K562 (cell line): ENCODE measurements around the gene DISP1. TPM values are rescaled to one million over a fixed set of nuclear protein-coding genes. Genes with fewer than 3 reads are reported as not detected.

Experiments used
- ATAC-seq: fragments of 200-7000 bp; cut with Tn5 transposase; 3 replicates; pipeline ENCODE4 v1.9.1; 2020; ENCODE audit warnings: moderate library complexity
- BruUV-seq: library from RNA; stranded (reverse); fragments of 400-500 nt; replicated peaks from 2 replicates; lab custom pipeline; 2021; lab: Mats Ljungman, UMichigan
- CTCF ChIA-PET: fragments of 300-600 bp; formaldehyde crosslinking; extraction: SDS; loops from one replicate; lab custom pipeline; 2021; ENCODE audit warnings: low intra/inter-chr PET ratio; lab: Yijun Ruan, JAX
- POLR2A ChIA-PET: fragments of 300-600, 350-650 bp; sonication (Branson Sonifier 250); formaldehyde crosslinking; extraction: SDS; loops from one replicate; lab custom pipeline; 2021; ENCODE audit warnings: antibody characterized with exemption, inconsistent platforms; lab: Yijun Ruan, JAX
- DNase-seq, 4 experiments: peaks; one replicate each; pipeline versions ENCODE4 v3.0.0 to v3.0.0-alpha.2; 2011 to 2018; ENCODE audit warnings: low spot score in 3 of 4, mixed read lengths in 3 of 4; ENCODE audit errors: extremely low read depth in 1 of 4
- FAIRE-seq: peaks from 2 replicates; lab custom pipeline; 2011; peaks lifted over from hg19 to GRCh38; lab: Jason Lieb, UNC
- H2AFZ ChIP-seq: 2 replicates; pipeline ENCODE4 v1.6.0; 2011; ENCODE audit warnings: low read depth, low read length, control low read depth, inconsistent platforms
- H3K27ac ChIP-seq: fragments of 200-600 bp; 3 replicates; pipeline ENCODE4 v1.8.0; 2011; ENCODE audit warnings: low read depth, mild to moderate bottlenecking, control low read depth, inconsistent platforms, low read length, moderate library complexity, mixed read lengths; ENCODE audit errors: extremely low read depth
- H3K27me3 ChIP-seq, 2 experiments: fragments of 300-600 bp in 1 of 2; 2 replicates in 1 of 2; 3 replicates in 1 of 2; pipeline versions ENCODE4 v1.6.0 to v1.8.0; 2011; ENCODE audit warnings: inconsistent platforms in 2 of 2, low read length in 2 of 2, mild to moderate bottlenecking in 1 of 2, mixed read lengths in 1 of 2, moderate library complexity in 1 of 2; ENCODE audit not compliant: control insufficient read depth in 2 of 2, insufficient read depth in 2 of 2
- H3K36me3 ChIP-seq: fragments of 300-600 bp; 3 replicates; pipeline ENCODE4 v1.8.0; 2011; ENCODE audit warnings: mild to moderate bottlenecking, low read length, inconsistent platforms; ENCODE audit not compliant: control insufficient read depth, insufficient read depth
- H3K4me1 ChIP-seq, 2 experiments: fragments of 200-600 bp in 1 of 2; replicated peaks in 1 of 2; 2 replicates in 1 of 2; 3 replicates in 1 of 2; pipeline versions ENCODE4 v1.5.1 to v1.8.0; 2011; ENCODE audit warnings: inconsistent platforms in 2 of 2, low read length in 2 of 2, mild to moderate bottlenecking in 1 of 2, mixed read lengths in 1 of 2, moderate library complexity in 1 of 2; ENCODE audit not compliant: control insufficient read depth in 2 of 2, insufficient read depth in 2 of 2
- H3K4me2 ChIP-seq: 2 replicates; pipeline ENCODE4 v1.6.1; 2011; ENCODE audit warnings: low read length, control low read depth, inconsistent platforms, mixed read lengths; ENCODE audit not compliant: insufficient read depth
- H3K4me3 ChIP-seq: fragments of 200-600 bp; sonication (generic), shearing (Covaris generic); 2 replicates; pipeline ENCODE4 v1.5.1; 2016; ENCODE audit warnings: control low read depth, inconsistent platforms
- H3K79me2 ChIP-seq: fragments of 200-600 bp; 3 replicates; pipeline ENCODE4 v1.8.0; 2011; ENCODE audit warnings: low read length, inconsistent platforms; ENCODE audit not compliant: control insufficient read depth, insufficient read depth
- H3K9ac ChIP-seq, 2 experiments: 2 replicates each; pipeline versions ENCODE4 v1.6.0 to v1.6.1; 2011; ENCODE audit warnings: low read depth in 2 of 2, low read length in 2 of 2, control low read depth in 1 of 2, inconsistent platforms in 1 of 2, mild to moderate bottlenecking in 1 of 2, mixed read lengths in 1 of 2; ENCODE audit not compliant: insufficient read depth in 1 of 2
- H3K9me1 ChIP-seq: one replicate; pipeline ENCODE4 v1.6.0; 2011; ENCODE audit warnings: inconsistent platforms, mild to moderate bottlenecking, low read length, moderate library complexity; ENCODE audit not compliant: control insufficient read depth, insufficient read depth
- H3K9me3 ChIP-seq: replicated peaks from 2 replicates; pipeline ENCODE4 v1.5.1; 2011; ENCODE audit warnings: low read depth, low read length, inconsistent platforms; ENCODE audit not compliant: control insufficient read depth, insufficient read depth
- H4K20me1 ChIP-seq: replicated peaks from 2 replicates; pipeline ENCODE4 v1.6.1; 2011; ENCODE audit warnings: low read length, inconsistent platforms, mixed read lengths; ENCODE audit not compliant: control insufficient read depth, insufficient read depth
- COPS2 ChIP-seq: fragments of 450-650 bp; conservative IDR thresholded peaks from 2 replicates; pipeline ENCODE4 v1.6.1; 2016; ENCODE audit warnings: mild to moderate bottlenecking, moderate library complexity
- ELF1 ChIP-seq: fragments of 200-800 bp; sonication (Bioruptor generic); IDR thresholded peaks from 2 replicates; pipeline ENCODE4 v1.6.1; 2016; ENCODE audit warnings: missing genetic modification characterization, missing compliant biosample characterization
- ELK3 ChIP-seq: fragments of 450-650 bp; formaldehyde crosslinking; IDR thresholded peaks from 2 replicates; pipeline ENCODE4 v1.4.0; 2020; ENCODE audit warnings: mild to moderate bottlenecking
- FOS ChIP-seq: IDR thresholded peaks from 3 replicates; pipeline ENCODE4 v1.6.1; 2011; ENCODE audit not compliant: insufficient read length; ENCODE audit errors: extremely low read depth
- KLF16 ChIP-seq: IDR thresholded peaks from 2 replicates; pipeline ENCODE4 v1.6.1; 2016; ENCODE audit warnings: antibody characterized with exemption
- RAD51 ChIP-seq: fragments of 450-650 bp; IDR thresholded peaks from 2 replicates; pipeline ENCODE4 v1.7.1; 2016; ENCODE audit warnings: low read depth, mild to moderate bottlenecking, borderline replicate concordance
- RBM17 ChIP-seq: fragments of 200-400 bp; formaldehyde crosslinking; IDR thresholded peaks from 2 replicates; pipeline ENCODE4 v1.6.1; 2017; ENCODE audit warnings: low read depth, mild to moderate bottlenecking, low read length, borderline replicate concordance
- SMAD1 ChIP-seq: fragments of 150-350 bp; IDR thresholded peaks from 2 replicates; pipeline ENCODE4 v1.6.1; 2014; ENCODE audit warnings: low read length, low read depth; ENCODE audit not compliant: partially characterized antibody
- SMARCC2 ChIP-seq: fragments of 450-650 bp; IDR thresholded peaks from 2 replicates; pipeline ENCODE4 v1.6.1; 2017; ENCODE audit warnings: antibody characterized with exemption, moderate library complexity, mild to moderate bottlenecking, low read depth
- STAT5A ChIP-seq: IDR thresholded peaks from 2 replicates; pipeline ENCODE4 v1.6.1; 2012; ENCODE audit warnings: low read length, inconsistent platforms, borderline replicate concordance
- TARDBP ChIP-seq: fragments of 450-650 bp; IDR thresholded peaks from 2 replicates; pipeline ENCODE4 v1.6.1; 2016
- TEAD4 ChIP-seq, 2 experiments: sonication (generic) in 1 of 2; formaldehyde crosslinking in 1 of 2; IDR thresholded peaks; 2 replicates each; pipeline versions ENCODE4 v1.6.1 to v1.8.0; 2012 to 2022; ENCODE audit warnings: borderline replicate concordance in 1 of 2, inconsistent platforms in 1 of 2, low read length in 1 of 2, mild to moderate bottlenecking in 1 of 2, missing genetic modification reagents in 1 of 2
- ZNF121 ChIP-seq: sonication (generic); formaldehyde crosslinking; conservative IDR thresholded peaks from 2 replicates; pipeline ENCODE4 v1.8.0; 2022; ENCODE audit warnings: missing genetic modification reagents
- in situ Hi-C: fragments of 300-500 bp; cut with MboI; formaldehyde crosslinking; loops from 4 replicates; pipeline ENCODE4 v1.15.0; 2018; ENCODE audit warnings: inconsistent platforms, mixed read lengths
- intact Hi-C: fragments of 100-400 bp; cut with micrococcal nuclease; formaldehyde crosslinking; loops from 2 replicates; pipeline ENCODE4 v1.14.2; 2022
- polyA plus RNA-seq, 8 experiments: library from polyadenylated mRNA; depleted of rRNA in 4 of 8; stranded (reverse) in 5 of 8; unstranded in 3 of 8; fragments of >200 nt; fragmentation: Nextera tagmentation in 2 of 8; fragmentation: Illumina TruSeq in 1 of 8; extraction: Ambion mirVana in 2 of 8; extraction: Trizol in 1 of 8; gene quantifications; 2 replicates each; pipeline versions ENCODE4 v1.2.1 to v1.2.3, GENCODE V29; 2011 to 2014; ENCODE audit warnings: inconsistent platforms in 1 of 8, missing spikeins in 1 of 8
- total RNA-seq, 7 experiments: library from RNA; depleted of rRNA in 6 of 7; stranded (reverse); fragments of >200 nt in 6 of 7; fragmentation: Illumina TruSeq in 2 of 7; extraction: Trizol in 2 of 7; gene quantifications; 2 replicates each; pipeline versions ENCODE4 v1.2.1 to v1.2.3, GENCODE V29; 2011 to 2021; ENCODE audit warnings: low replicate concordance in 1 of 7

Gene DISP1
- total and polyA plus RNA-seq, 9 of the 15 experiments (the other 6 are each of a cell fraction or from before 2014, with no cell fraction given) = 0.02 to 0.35 (median 0.04) TPM; not detected in 2

- no peaks in the 10 kb centered on the region for H3K9me1 ChIP-seq
- ATAC-seq = no peak
- CTCF ChIA-PET = no interaction called here
- H3K4me1 ChIP-seq = no peaks in the 10 kb centered on the region
- intact Hi-C loops = no loop called here
- no peak overlapping the region for H2AFZ ChIP-seq
- no peaks in the 10 kb centered on the region for H3K79me2 ChIP-seq
- no peaks in the 10 kb centered on the region for H4K20me1 ChIP-seq
- no peaks in the 10 kb centered on the region for H3K36me3 ChIP-seq
- H3K27ac ChIP-seq = no peak overlapping the region
- no TSS peak for BruUV-seq
- no peak for DNase-seq
- H3K4me2 ChIP-seq = no peak overlapping the region
- no peaks in the 10 kb centered on the region for H3K9me3 ChIP-seq
- POLR2A ChIA-PET = no interaction called here
- no peak for FAIRE-seq
- H3K9ac ChIP-seq = no peak overlapping the region
- TF ChIP-seq ZNF121 (CRISPR knock-in tag) = no peak
- TF ChIP-seq RBM17 = no peak
- no peak for TF ChIP-seq FOS
- TF ChIP-seq ELF1 = no peak
- no peak for TF ChIP-seq SMARCC2
- TF ChIP-seq TEAD4 (IDR thresholded peaks at IDR 0.05; ENCODE audit: low read length) = no peak
- no peak for TF ChIP-seq TEAD4 (CRISPR knock-in tag; IDR thresholded peaks at IDR 0.05; ENCODE audit: borderline replicate concordance)
- no peak for TF ChIP-seq RAD51
- no peak for TF ChIP-seq STAT5A
- no peak for TF ChIP-seq SMAD1
- TF ChIP-seq COPS2 = no peak
- TF ChIP-seq ELK3 (CRISPR knock-in tag) = no peak
- no peak for TF ChIP-seq TARDBP
- no peak for TF ChIP-seq KLF16
- in situ Hi-C loops = loop anchor here (25.0 kb wide), 1 partner anchor 879 kb away; the partner anchor contains the start of gene CAPN8
- no peak overlapping the region for H3K4me3 ChIP-seq
- H3K27me3 ChIP-seq = no peaks in the 10 kb centered on the region
Measured at GRCh38 chr1:222783051-222783450, 31.8 kb upstream of the DISP1 start.
